Ovary (tissue), 3 donors: ENCODE data around the gene ATAD5.

ENCODE experiments used
- CTCF ChIP-seq, 3 donors: fragments of 450-650 bp in 2 of 3; fragments of 200-600 bp in 1 of 3; IDR thresholded peaks; one replicate each; pipeline versions ENCODE4 v1.5.1 to v1.8.0; 2016 to 2022; ENCODE audit warnings: antibody characterized with exemption in 3 of 3, mild to moderate bottlenecking in 1 of 3
- EP300 ChIP-seq: sonication (generic); formaldehyde crosslinking; IDR thresholded peaks from one replicate; pipeline ENCODE4 v1.6.1; 2017; ENCODE audit warnings: antibody characterized with exemption
- POLR2A ChIP-seq: fragments of 450-650 bp; IDR thresholded peaks from one replicate; pipeline ENCODE4 v1.6.1; 2017; ENCODE audit warnings: antibody characterized with exemption, mild to moderate bottlenecking, moderate library complexity
- donor health status: DM: no; HTN: no; CAD: no.

GRCh38 chr17:30920282-30920681 lies 88.5 kb downstream of the ATAD5 start:
- TF ChIP-seq CTCF (IDR thresholded peaks at IDR 0.05) (no peak), POLR2A (no peak), EP300 (no peak)
